GM19463 (cell line): ENCODE results near the gene MARVELD1.
A peak's percentile ranks its signal among the peaks of the same experiment; 100 is the strongest.

Experiments
- ATAC-seq: cut with Tn5 transposase; IDR thresholded peaks from one replicate; pipeline ENCODE4 v1.9.1; 2021; ENCODE audit warnings: mild to moderate bottlenecking, moderate library complexity; ENCODE audit not compliant: unreplicated experiment

Gene MARVELD1

DNA sequence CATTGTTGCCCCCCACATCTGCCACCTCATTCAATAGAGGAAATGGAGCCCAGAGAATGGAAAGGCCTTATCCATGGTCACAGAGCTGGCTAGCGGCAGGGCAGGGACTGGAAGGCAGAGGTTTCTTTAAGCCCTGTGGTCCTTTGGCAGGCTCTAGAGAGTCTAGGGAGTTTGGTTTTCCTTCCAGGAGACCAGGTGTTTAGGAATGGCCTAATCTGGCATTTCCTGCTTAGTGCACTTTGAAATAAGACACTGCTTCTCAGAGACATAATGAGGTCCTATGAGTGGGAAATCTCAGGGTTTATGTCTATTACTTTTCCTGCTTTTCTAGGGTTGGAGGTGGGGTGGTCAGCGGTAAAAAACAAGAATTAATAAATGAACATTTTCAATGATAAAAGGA, 6.1 kb downstream of the MARVELD1 start:
- no peak for ATAC-seq

DNA sequence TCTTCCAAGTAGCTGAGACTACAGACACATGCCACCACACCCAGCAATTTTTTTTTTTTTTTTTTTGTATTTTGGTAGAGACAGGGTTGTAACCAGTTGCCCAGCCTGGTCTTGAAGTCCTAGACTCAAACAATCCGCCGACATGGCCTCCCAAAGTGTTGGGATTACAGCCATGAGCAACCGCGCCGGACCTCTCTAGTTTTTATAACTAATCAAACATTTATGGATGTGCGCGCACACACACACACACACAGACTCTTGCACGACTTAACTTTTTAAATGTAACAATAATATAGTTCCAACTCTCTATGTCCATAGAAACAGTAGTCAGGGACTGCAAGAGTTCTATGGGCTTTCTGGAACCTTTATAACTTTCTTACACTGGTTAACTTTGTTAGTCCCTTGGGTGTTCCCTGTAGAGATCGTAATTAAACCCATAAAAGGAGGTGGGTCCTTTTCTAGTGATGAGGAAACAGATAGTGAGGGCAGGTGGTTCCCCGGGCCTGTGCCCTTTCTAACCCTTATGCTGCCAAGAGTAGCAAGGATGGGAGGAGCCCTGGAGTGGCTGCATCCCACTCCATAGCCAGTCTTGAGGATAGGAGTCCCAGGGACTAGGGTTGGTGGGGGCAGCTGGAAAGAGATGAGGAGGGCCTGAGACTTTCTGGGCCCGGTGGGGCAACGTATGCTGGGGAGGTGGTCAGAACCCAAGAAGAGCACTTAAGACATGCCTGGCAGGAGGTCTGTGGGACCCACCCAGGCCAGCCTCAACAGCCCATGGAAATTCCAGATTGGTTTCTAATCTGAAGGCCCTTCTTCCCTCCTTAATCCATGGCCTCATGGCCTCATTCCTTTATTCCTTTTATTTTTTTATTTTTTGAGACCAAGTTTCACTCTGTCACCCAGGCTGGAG, 8.6 kb downstream of the MARVELD1 start:
- no peak for ATAC-seq

DNA sequence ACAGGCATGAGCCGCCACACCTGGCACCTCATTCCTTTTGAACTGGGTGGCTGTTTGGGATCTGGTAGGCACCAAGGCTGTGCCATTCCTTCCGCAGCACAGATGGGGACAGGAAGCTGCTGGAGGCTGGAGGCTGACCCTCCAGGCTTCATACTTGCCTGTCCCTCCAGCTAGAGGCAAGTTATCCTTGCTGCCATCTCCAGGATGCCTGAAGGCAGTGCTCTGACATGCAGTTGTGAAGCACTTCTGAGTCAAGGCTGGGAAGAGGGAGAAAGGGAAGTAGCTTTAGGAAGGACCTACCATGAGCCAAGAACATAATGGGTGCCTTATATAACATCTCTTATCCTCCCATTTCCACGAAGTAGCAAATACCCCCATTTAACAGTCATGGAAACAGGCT, 9.5 kb downstream of the MARVELD1 start:
- ATAC-seq: no peak

GRCh38 chr10:97724341-97724941, 10.9 kb downstream of the MARVELD1 start:
- no peak for ATAC-seq

DNA sequence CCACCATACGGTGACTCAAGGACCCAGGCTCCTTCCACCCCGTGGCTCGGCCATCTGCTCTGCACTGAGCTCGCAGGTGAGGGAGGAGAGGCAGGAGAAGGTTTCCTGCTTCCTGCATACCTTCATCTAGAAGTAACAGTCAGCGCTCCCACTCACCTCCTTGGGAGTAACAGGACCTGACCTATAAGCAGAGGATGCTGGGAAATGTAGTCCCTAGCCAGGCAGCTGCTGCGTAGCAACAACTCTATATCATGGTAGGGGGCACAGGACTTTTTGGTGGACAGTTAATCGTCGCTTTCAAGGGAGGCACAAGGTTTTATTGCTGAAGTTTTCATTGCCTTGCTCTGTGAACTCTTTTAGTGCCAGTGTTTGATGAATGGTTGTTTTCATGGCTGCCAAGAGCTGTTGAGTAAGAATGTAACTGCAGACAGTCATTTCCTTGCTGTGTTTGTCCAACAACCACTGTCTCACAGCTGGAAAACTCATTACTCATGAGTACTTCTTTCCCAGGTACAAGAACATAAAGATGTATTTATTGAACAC, 13.2 kb downstream of the MARVELD1 start:
- ATAC-seq: no peak

DNA sequence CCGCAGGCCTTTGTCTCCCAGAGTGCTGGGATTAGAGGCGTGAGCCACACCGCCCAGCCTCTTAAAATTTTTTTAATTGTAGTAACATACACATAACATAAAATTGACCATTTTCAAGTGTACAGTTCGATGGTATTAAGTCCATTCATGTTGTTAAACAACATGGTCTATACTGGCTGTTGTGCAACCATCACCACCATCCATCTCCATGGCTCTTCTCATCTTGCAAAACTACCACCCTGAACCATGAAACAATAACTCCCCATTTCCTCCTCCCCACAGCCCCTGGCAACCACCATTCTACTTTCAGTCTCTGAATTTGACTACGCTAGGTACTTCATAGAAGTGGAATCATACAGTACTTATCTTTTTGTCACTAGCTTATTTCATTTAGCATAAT, 15.5 kb downstream of the MARVELD1 start:
- no peak for ATAC-seq

GRCh38 chr10:97731346-97732051, 18.0 kb downstream of the MARVELD1 start:
- no peak for ATAC-seq

- no peak for ATAC-seq
Measured at GRCh38 chr10:97732052-97732359, 18.5 kb downstream of the MARVELD1 start.

GRCh38 chr10:97733256-97733655, 19.7 kb downstream of the MARVELD1 start:
- no peak for ATAC-seq

DNA sequence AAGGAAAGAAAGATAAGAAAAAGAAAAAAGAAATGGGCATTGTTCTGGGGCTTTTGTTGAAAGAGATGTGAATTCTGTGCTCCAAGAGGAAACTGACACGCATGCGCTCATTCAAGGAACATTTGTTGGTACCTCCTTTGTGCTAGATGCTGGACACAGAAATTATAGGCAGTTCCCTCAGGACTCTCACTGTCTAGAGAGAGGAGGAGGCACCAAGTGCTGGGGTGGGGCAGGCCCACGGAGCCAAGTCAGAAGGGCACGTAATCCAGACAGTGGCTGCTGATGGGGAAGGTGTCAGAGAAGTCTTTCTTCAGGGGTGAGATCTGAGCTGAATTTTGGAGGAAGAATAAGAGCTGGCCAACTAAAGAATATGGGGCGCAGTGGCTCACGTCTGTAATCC, 20.5 kb downstream of the MARVELD1 start:
- ATAC-seq: no peak

GRCh38 chr10:97736403-97736901, 22.9 kb downstream of the MARVELD1 start:
- peak; percentile 16 for ATAC-seq

GRCh38 chr10:97736902-97737769, 23.6 kb downstream of the MARVELD1 start, which contains the start of gene ZFYVE27:
TSS of gene ZFYVE27 (plus strand) at chr10:97737128. CDS start at chr10:97738478, 1,350 bp downstream.
- peak; percentile 77 for ATAC-seq

DNA sequence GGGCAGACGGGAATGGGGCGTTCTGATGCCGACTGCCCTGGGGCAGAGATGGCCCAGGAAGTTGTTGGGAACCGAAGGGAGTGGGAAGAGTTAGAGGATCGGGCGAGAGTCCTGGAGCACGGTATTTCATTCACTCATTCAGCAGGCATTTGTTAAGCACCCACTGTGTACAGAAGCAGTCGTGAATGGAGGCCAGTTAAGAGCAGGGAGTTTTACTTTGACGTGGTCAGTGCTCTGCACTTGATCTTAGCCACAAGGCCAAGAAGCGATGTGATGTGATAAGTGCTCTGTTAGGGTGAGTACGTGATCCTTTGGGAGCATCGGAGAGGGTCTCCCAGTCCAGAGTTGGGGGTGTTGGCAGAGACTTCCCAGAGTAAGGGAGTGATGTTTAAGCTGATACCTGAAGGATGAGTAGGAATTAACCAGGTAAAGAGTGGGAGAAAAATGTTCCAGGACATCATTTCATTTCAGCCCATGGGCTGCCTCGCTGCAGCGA, 24.3 kb downstream of the MARVELD1 start:
- ATAC-seq: peak; percentile 29

DNA sequence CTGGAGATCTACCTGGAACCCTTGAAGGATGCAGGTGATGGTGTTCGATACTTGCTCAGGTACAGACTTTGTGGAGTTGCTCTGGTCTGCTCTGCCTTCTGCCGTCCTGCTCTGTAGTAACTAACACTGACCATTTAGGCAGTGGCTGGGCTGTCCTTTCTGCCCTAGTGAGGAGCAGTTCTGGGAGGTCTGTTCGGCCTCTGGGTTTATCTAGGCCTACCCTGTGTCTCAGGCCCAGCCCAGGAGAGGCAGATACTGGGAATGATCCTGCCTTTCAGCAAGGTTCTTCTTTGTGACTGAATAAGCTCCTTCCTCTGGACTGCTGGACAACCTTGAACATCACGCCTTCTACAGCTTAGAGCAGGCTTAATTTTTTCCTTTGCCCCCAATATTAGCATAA, 25.1 kb downstream of the MARVELD1 start:
- no peak for ATAC-seq

DNA sequence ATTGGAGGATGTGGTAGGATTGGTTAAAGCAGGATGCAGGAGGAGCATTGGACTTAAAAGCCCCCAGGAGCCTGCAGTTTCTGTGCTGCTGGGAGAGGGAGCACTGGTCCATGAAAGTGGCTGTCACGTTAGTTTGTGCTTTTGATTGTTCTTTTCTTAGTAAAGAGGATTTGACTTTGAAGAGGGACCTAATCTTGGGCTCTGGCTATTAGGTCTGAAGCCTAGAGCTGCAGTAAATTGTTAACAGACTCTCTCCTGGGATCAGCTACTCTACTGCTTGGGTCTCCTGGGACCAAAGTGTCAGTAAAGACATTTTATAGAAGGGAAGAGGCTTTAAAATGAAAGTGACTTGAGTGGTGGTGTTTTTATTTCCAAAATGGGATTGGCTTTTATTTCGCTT, 27.1 kb downstream of the MARVELD1 start:
- no peak for ATAC-seq

- no peak for ATAC-seq
Measured at GRCh38 chr10:97743169-97743943, 29.8 kb downstream of the MARVELD1 start.

DNA sequence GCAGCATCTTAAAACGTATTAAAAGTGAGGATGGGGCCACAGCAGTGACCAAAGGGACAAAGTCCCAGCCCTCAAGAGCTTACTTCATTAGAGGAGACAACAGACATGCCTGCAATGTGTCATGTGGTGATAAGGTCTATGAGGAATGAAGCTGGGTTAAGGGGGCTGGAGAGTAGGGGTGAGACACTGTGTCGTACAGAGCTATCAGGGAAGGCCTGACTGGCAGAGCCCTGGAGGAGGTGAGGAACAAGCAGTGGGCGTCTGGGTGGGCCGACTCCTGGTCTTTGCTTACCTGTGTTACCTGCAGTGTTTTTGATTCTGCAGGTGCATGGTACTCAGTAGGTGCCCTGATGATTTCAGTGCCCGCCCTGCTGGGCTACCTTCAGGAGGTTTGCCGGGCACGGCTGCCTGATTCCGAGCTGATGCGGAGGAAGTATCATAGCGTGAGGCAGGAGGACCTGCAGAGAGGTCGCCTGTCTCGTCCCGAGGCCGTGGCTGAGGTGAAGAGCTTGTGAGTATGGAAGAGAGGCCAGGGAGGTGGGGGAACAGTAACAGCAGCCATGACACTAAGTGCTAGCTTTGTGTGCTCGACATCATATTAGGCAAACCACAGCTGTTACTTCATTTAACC, 31.0 kb downstream of the MARVELD1 start:
- ATAC-seq: no peak

DNA sequence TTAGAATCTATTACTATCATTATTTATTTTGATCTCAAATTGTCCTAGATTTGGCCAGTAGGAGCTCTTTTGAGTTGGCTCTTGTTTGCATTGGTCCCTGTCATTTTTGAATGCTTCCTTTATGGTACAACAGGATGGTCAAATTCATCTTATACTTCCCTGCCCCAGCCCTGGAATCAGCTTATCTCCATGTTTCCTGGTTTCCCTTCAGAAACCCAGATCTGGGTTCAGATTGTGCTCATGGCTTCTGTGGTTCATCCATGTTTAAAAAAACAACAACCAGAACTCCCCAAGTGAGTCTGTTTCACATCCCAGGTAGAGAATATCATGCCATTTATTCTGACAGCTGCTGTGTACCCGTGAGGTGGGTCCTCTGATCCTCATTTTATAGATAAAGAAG, 34.0 kb downstream of the MARVELD1 start:
- ATAC-seq: no peak

GRCh38 chr10:97748116-97748515, 34.6 kb downstream of the MARVELD1 start:
- ATAC-seq: no peak
